HEK293 (cell line): ENCODE measurements around the gene COBL.

Experiments used
- CTCF ChIP-seq: fragments of 450-650 bp; formaldehyde crosslinking; IDR thresholded peaks from 2 replicates; pipeline ENCODE4 v1.5.1; 2016; ENCODE audit warnings: missing biosample characterization, missing genetic modification characterization
- ZNF513 ChIP-seq: fragments of 450-650 bp; IDR thresholded peaks from 2 replicates; pipeline ENCODE4 v1.5.1; 2018; ENCODE audit warnings: missing biosample characterization, missing genetic modification characterization
- ZNF830 ChIP-seq: fragments of 450-650 bp; IDR thresholded peaks from 2 replicates; pipeline ENCODE4 v1.5.0; 2018; ENCODE audit warnings: missing biosample characterization, missing genetic modification characterization, low read depth, mild to moderate bottlenecking, moderate library complexity

- TF ChIP-seq ZNF513 (tag by site-specific recombination) (no peak), CTCF (tag by site-specific recombination) (no peak), ZNF830 (tag by site-specific recombination) (no peak)
These were observed 26.8 kb downstream of the COBL start for GRCh38 chr7:51289623-51290303.
